Neural crest cell (in vitro differentiated cells): Measurements from ENCODE around the gene FEZF2. TPM values are rescaled to one million over a fixed set of nuclear protein-coding genes. Genes with fewer than 3 reads are reported as not detected.

Experiments used
- DNase-seq: peaks from one replicate; pipeline ENCODE4 v3.0.0; 2021; ENCODE audit warnings: low read depth, mixed read lengths, low spot score
- H3K27ac Mint-ChIP-seq: one replicate; pipeline ENCODE4 v1.8.0; 2021; ENCODE audit warnings: mild to moderate bottlenecking, mixed read lengths; ENCODE audit not compliant: unreplicated experiment
- H3K27me3 Mint-ChIP-seq: 2 replicates; pipeline ENCODE4 v1.8.0; 2021; ENCODE audit warnings: low read depth, mild to moderate bottlenecking, mixed read lengths
- H3K36me3 Mint-ChIP-seq: 2 replicates; pipeline ENCODE4 v1.8.0; 2021; ENCODE audit warnings: low read depth, mild to moderate bottlenecking, mixed read lengths
- H3K4me1 Mint-ChIP-seq: 2 replicates; pipeline ENCODE4 v1.8.0; 2021; ENCODE audit warnings: mixed read lengths
- H3K4me3 Mint-ChIP-seq: one replicate; pipeline ENCODE4 v1.8.0; 2021; ENCODE audit warnings: mild to moderate bottlenecking, mixed read lengths
- H3K9me3 Mint-ChIP-seq: 2 replicates; pipeline ENCODE4 v1.8.0; 2021; ENCODE audit warnings: mixed read lengths
- total RNA-seq: library from RNA; stranded (reverse); gene quantifications from 2 replicates; pipeline ENCODE4 v1.2.1, GENCODE V29; 2021
- TF ChIP-seq, protein P1 (sequence below): fragments of 200-600 bp; sonication (generic); conservative IDR thresholded peaks from 2 replicates; pipeline ENCODE4 v1.5.0; 2021; ENCODE audit warnings: antibody characterized with exemption, mild to moderate bottlenecking

Gene FEZF2
- total RNA-seq, 1 donor from 2014 or later: 0.28 TPM

DNA sequence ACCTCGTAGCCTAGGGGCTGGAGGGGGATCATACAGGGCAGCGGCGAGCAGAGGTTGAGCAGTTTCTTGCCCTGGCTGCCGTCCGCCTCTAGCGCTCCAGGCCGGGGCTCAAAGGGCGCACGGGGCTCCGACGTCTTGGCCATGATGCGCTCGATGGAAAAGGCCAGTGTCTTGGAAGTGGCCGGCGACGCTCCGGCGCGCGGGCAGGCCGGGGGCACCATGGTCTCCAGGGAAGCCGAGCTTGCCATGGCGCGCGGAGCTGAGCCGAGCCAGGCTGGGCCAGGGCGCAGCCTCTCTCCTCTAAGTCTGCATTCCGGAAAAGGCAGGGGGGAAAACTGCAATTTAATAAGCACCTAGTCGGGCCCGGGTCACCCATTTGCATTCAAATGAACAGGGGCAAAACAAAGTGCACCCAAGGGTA lies 719 bp downstream of the FEZF2 start:
- Mint-ChIP-seq H3K36me3 (no peaks in the 10 kb centered on the region), H3K27me3 (peaks cover 100% of the 10 kb centered on the region), H3K9me3 (no peaks in the 10 kb centered on the region), H3K4me3 (no peak overlapping the region), H3K4me1 (peaks cover 41% of the 10 kb centered on the region), H3K27ac (no peak overlapping the region)
- no peak for DNase-seq
- TF ChIP-seq, protein P1, sequence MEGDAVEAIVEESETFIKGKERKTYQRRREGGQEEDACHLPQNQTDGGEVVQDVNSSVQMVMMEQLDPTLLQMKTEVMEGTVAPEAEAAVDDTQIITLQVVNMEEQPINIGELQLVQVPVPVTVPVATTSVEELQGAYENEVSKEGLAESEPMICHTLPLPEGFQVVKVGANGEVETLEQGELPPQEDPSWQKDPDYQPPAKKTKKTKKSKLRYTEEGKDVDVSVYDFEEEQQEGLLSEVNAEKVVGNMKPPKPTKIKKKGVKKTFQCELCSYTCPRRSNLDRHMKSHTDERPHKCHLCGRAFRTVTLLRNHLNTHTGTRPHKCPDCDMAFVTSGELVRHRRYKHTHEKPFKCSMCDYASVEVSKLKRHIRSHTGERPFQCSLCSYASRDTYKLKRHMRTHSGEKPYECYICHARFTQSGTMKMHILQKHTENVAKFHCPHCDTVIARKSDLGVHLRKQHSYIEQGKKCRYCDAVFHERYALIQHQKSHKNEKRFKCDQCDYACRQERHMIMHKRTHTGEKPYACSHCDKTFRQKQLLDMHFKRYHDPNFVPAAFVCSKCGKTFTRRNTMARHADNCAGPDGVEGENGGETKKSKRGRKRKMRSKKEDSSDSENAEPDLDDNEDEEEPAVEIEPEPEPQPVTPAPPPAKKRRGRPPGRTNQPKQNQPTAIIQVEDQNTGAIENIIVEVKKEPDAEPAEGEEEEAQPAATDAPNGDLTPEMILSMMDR: no peak

DNA sequence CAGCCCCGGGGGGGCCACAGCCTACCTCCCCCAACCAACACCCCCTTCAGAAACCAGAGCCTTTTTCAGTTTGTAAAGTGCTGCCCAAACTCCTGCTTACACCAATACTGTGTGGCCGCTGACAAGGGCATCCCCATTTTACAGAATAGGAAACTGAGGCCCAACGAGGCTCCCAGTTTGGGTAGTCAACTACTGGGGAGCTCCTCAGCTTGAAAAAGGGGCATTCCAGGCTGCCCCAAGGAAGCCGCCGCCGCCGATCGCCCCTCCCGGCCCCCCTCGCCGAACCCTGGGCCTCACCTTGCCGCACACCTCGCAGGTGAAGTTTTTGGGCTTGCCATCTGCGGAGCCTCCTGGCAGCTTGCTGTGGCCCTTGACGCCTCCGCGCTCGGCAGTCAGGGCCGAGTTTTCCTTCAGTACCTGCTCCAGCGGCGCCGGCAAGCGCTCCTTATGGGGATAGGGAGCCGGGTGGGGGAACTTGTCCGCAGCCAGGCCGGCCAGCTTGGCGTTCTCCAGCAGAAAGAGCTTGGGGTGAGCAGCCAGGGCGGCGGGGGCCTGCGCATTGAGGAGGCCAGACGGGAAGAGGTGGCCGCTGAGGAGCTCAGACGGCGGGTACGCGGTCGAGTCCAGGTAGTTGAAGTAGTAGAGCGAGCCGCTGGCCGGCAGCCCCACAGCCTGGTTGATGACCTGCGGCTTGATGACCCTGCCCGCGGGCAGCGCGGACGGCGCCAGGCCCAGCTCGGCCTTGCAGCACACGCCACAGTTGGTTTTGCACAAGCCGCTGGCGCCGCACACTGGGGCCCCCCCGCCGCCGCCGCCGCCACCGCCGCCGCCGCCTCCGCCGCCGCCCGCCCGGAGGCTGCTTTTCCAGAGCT lies 1.4 kb downstream of the FEZF2 start:
- peak overlapping the region; percentile 29 for H3K4me3 Mint-ChIP-seq
- no peaks in the 10 kb centered on the region for H3K9me3 Mint-ChIP-seq
- peaks cover 100% of the 10 kb centered on the region for H3K27me3 Mint-ChIP-seq
- no peaks in the 10 kb centered on the region for H3K36me3 Mint-ChIP-seq
- no peak for DNase-seq
- H3K4me1 Mint-ChIP-seq: peaks cover 41% of the 10 kb centered on the region
- H3K27ac Mint-ChIP-seq: no peak overlapping the region
- TF ChIP-seq, protein P1: no peak

DNA sequence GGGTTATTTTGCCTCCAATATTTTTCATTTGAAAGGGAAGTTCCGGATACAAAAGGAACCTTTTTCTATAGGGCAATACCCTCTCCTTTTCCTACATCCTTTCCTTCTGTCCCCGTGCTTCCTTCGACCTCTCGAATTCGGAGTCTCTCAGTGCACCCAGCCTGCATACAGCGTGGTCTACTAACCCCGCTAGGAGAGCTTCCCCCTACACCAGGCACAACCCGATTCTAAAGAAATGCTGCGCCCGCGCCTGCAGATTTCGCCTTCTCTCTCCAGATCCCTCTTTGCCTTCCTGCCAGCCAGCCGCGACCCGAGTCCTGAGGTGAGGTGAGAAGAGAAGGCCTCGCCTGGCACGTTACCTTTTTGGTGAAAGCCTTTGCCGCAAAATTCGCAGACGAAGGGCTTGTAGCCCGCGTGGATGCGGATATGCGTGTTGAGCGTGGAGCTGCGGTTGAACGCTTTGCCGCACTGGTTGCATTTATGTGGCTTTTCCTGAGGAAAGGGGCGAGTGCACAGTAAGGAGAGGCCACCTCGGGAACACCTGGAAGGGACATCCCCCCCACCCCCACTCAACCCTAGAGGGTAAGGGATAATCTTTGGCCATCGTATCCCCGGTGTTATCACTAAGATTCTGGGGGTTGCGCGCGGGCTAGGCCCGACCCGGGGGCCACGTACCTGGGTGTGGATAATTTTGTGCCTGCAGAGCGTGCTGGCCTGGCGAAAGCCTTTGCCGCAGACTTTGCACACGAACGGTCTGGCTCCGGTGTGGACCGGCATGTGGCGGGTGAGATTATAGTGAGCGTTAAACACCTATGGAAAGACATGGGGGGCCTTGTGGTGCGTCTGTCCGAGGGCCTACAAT lies 2.3 kb downstream of the FEZF2 start:
- no peak for DNase-seq
- H3K4me1 Mint-ChIP-seq: peaks cover 41% of the 10 kb centered on the region
- H3K27ac Mint-ChIP-seq: no peak overlapping the region
- peaks cover 100% of the 10 kb centered on the region for H3K27me3 Mint-ChIP-seq
- TF ChIP-seq, protein P1: no peak
- H3K4me3 Mint-ChIP-seq: peak overlapping the region; percentile 36
- H3K36me3 Mint-ChIP-seq: no peaks in the 10 kb centered on the region
- no peaks in the 10 kb centered on the region for H3K9me3 Mint-ChIP-seq

DNA sequence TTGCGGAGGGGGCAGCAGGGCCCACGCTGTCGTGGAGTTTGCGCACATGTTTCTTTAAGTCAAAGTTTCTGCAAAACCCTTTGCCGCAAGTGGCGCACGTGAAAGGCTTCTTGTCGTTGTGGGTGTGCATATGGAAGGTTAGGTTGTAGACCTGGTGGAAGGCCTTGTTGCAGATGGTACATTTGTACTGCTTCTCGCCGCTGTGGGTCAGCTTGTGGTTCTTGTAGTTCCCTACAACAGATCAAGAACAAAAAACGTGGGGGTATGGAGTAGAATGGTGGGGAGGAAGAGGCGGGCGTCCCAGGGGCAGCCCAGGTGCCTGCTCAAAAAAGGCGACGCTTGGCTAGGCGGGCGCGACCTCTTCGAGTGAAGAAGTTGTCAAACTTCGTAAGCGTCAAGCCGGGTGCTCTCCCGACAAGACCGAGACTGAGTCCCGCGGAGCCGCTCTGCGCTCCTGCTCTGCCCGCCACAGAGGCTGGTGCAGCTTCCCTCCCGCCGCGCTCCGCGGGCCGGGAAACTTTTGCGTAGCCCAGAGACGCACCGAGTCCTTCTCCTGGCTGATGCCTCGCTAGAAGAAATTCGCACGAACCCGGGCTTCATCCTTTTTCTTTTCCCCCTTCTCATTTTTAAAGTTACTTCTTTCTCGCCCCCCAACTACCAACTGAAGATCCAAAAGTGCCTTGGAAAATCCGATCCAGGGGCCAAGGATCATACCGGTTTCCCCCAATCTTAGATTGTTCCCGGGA lies 3.1 kb downstream of the FEZF2 start:
- Mint-ChIP-seq H3K27me3 (peaks cover 100% of the 10 kb centered on the region), H3K4me3 (peak overlapping the region; percentile 36), H3K27ac (no peak overlapping the region), H3K36me3 (no peaks in the 10 kb centered on the region), H3K9me3 (no peaks in the 10 kb centered on the region), H3K4me1 (peaks cover 49% of the 10 kb centered on the region)
- no peak for DNase-seq
- TF ChIP-seq, protein P1: no peak

DNA sequence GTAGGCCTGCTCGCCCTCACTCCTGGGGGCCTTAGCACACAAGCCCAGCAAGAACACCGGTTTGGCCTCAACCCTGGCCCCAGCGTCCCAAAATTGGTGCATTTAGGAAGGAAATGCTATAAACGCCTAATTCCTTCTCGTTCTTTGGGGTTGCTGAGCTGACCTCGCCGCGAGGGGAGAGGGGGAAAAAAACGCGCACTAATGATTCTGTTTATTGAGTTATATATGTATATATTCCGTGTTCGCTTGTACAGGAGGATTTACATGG lies 3.9 kb downstream of the FEZF2 start:
- DNase-seq: no peak
- Mint-ChIP-seq H3K27me3 (peaks cover 100% of the 10 kb centered on the region), H3K36me3 (no peaks in the 10 kb centered on the region), H3K9me3 (no peaks in the 10 kb centered on the region), H3K27ac (no peak overlapping the region), H3K4me1 (peaks cover 46% of the 10 kb centered on the region), H3K4me3 (peak overlapping the region; percentile 52)
- TF ChIP-seq, protein P1: no peak
